Activated gamma-delta T cell treated with Interleukin-2 at 50 U/mL for 16 hours (primary cell): ENCODE measurements around the gene CCDC127.
"Not testable (repeated sequence)": the region's sequence is repeated elsewhere in the genome, so short reads cannot be mapped to it uniquely, and the experiment has no call there.

Experiments used
- DNase-seq: peaks from one replicate; pipeline ENCODE4 v3.0.0-alpha.2; 2020

The CCDC127 gene

GRCh38 chr5:200985-201384 lies 17.0 kb downstream of the CCDC127 start:
- DNase-seq, result no peak

- DNase-seq, result no peak
These were observed 17.9 kb downstream of the CCDC127 start for GRCh38 chr5:199950-200645.

- DNase-seq, result no peak
These were observed 18.6 kb downstream of the CCDC127 start for GRCh38 chr5:199197-199949.

GRCh38 chr5:198516-199196 lies 19.3 kb downstream of the CCDC127 start:
- no peak for DNase-seq

- no peak for DNase-seq
These were observed 20.0 kb downstream of the CCDC127 start for GRCh38 chr5:197892-198489.

- DNase-seq, result not testable (repeated sequence)
These were observed 20.9 kb downstream of the CCDC127 start for GRCh38 chr5:197031-197430.

GRCh38 chr5:196350-196749 lies 21.6 kb downstream of the CCDC127 start:
- no peak for DNase-seq

- DNase-seq, result no peak
These were observed 22.4 kb downstream of the CCDC127 start for GRCh38 chr5:195401-196160.

GRCh38 chr5:194603-195209 lies 23.2 kb downstream of the CCDC127 start:
- no peak for DNase-seq

GRCh38 chr5:194102-194501 lies 23.9 kb downstream of the CCDC127 start:
- no peak for DNase-seq

- no peak for DNase-seq
These were observed 24.8 kb downstream of the CCDC127 start for GRCh38 chr5:192970-193831.

- DNase-seq, result no peak
These were observed 25.3 kb downstream of the CCDC127 start for GRCh38 chr5:192691-192969.

GRCh38 chr5:191949-192690 lies 25.8 kb downstream of the CCDC127 start:
- DNase-seq, result no peak

- no peak for DNase-seq
These were observed 26.7 kb downstream of the CCDC127 start, which contains the start of gene LRRC14B for GRCh38 chr5:191036-191948. LRRC14B (plus strand) TSS chr5:191495; CDS start chr5:191539, 44 bp downstream.

- no peak for DNase-seq
These were observed 27.5 kb downstream of the CCDC127 start for GRCh38 chr5:190366-191035.

- no peak for DNase-seq
These were observed 28.0 kb downstream of the CCDC127 start for GRCh38 chr5:189976-190365.

- no peak for DNase-seq
These were observed 28.5 kb downstream of the CCDC127 start for GRCh38 chr5:189486-189885.

GRCh38 chr5:188488-189481 lies 29.2 kb downstream of the CCDC127 start:
- peak; percentile 84 for DNase-seq
